ENCODE data around the gene OSBPL5.

GRCh38 chr11:3096909-3097530 lies 68.1 kb downstream of the OSBPL5 start:
- TF ChIP-seq, protein P1, sequence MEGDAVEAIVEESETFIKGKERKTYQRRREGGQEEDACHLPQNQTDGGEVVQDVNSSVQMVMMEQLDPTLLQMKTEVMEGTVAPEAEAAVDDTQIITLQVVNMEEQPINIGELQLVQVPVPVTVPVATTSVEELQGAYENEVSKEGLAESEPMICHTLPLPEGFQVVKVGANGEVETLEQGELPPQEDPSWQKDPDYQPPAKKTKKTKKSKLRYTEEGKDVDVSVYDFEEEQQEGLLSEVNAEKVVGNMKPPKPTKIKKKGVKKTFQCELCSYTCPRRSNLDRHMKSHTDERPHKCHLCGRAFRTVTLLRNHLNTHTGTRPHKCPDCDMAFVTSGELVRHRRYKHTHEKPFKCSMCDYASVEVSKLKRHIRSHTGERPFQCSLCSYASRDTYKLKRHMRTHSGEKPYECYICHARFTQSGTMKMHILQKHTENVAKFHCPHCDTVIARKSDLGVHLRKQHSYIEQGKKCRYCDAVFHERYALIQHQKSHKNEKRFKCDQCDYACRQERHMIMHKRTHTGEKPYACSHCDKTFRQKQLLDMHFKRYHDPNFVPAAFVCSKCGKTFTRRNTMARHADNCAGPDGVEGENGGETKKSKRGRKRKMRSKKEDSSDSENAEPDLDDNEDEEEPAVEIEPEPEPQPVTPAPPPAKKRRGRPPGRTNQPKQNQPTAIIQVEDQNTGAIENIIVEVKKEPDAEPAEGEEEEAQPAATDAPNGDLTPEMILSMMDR (IDR thresholded peaks at IDR 0.05; ENCODE audit: low read depth, low read length), result no peak
- TF ChIP-seq EZH2phosphoT487 (IDR thresholded peaks at IDR 0.05; ENCODE audit: low read depth), result no peak
